Upper lobe of right lung (tissue), 1 donor: ENCODE results near the gene ACER3. TPM values are rescaled to one million over a fixed set of nuclear protein-coding genes. Genes with fewer than 3 reads are reported as not detected.
A peak's percentile ranks its signal among the peaks of the same experiment; 100 is the strongest.
"Not testable (repeated sequence)": the region's sequence is repeated elsewhere in the genome, so short reads cannot be mapped to it uniquely, and the experiment has no call there.

Experiments
- ATAC-seq: fragments of 200-7000 bp; cut with Tn5 transposase; one replicate; pipeline ENCODE4 v1.9.1; 2020; ENCODE audit warnings: mild to moderate bottlenecking, moderate library complexity
- DNase-seq: peaks from one replicate; pipeline ENCODE4 v3.0.0-alpha.2; 2020
- H3K27ac ChIP-seq: fragments of 200-600 bp; one replicate; pipeline ENCODE4 v1.8.0; 2022
- H3K27me3 ChIP-seq: fragments of 200-600 bp; one replicate; pipeline ENCODE4 v1.8.0; 2022; ENCODE audit warnings: mild to moderate bottlenecking
- H3K36me3 ChIP-seq: fragments of 200-600 bp; one replicate; pipeline ENCODE4 v1.8.0; 2022
- H3K4me1 ChIP-seq: fragments of 200-600 bp; one replicate; pipeline ENCODE4 v1.8.0; 2022
- H3K4me3 ChIP-seq: fragments of 200-600 bp; one replicate; pipeline ENCODE4 v1.8.0; 2022; ENCODE audit warnings: mild to moderate bottlenecking
- H3K9me3 ChIP-seq: fragments of 200-600 bp; one replicate; pipeline ENCODE4 v1.8.0; 2022
- intact Hi-C: fragments of 100-400 bp; cut with DNase I; formaldehyde crosslinking; loops from one replicate; pipeline ENCODE4 v1.11.0; 2022
- total RNA-seq: library from RNA; stranded (reverse); fragmentation: NEBNext Ultra II Directional; extraction: Animal tissue kit (Norgen Biotek cat#: 25700); gene quantifications from one replicate; pipeline ENCODE4 v1.2.1, GENCODE V29; 2021
- TF ChIP-seq, protein P1 (sequence below): fragments of 200-600 bp; IDR thresholded peaks from one replicate; pipeline ENCODE4 v1.8.0; 2022; ENCODE audit warnings: antibody characterized with exemption
- donor health status: DM: no; HTN: yes; CAD: no; lungs with severe emphysema.

Gene ACER3
- total RNA-seq, 1 donor from 2014 or later: 42.2 TPM

DNA sequence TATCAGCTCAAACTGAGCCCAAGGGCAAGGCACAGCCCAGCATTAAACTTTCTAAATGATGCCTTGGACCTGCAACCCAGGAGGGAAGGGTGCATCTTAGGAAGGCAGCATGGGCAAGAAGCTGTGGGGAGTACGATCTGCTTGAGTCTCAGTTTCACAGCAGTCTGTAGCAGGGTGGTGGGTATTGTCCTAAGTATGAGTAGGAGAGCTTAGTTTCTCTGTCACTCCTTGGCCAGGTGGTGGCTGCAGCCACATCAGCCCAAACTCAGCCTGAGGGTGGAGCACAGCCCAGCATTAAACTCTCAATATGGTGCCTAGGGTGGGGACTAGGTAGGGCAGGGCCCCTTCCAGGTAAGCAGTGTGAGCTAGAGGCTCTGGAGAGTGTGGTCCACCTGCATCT, 85.5 kb downstream of the ACER3 start:
- ATAC-seq: peak; percentile 29
- Histone ChIP-seq H3K4me1 (no peaks in the 10 kb centered on the region), H3K36me3 (no peaks in the 10 kb centered on the region), H3K27ac (no peak overlapping the region), H3K27me3 (no peaks in the 10 kb centered on the region), H3K9me3 (peaks cover 5% of the 10 kb centered on the region), H3K4me3 (no peak overlapping the region)
- TF ChIP-seq, protein P1, sequence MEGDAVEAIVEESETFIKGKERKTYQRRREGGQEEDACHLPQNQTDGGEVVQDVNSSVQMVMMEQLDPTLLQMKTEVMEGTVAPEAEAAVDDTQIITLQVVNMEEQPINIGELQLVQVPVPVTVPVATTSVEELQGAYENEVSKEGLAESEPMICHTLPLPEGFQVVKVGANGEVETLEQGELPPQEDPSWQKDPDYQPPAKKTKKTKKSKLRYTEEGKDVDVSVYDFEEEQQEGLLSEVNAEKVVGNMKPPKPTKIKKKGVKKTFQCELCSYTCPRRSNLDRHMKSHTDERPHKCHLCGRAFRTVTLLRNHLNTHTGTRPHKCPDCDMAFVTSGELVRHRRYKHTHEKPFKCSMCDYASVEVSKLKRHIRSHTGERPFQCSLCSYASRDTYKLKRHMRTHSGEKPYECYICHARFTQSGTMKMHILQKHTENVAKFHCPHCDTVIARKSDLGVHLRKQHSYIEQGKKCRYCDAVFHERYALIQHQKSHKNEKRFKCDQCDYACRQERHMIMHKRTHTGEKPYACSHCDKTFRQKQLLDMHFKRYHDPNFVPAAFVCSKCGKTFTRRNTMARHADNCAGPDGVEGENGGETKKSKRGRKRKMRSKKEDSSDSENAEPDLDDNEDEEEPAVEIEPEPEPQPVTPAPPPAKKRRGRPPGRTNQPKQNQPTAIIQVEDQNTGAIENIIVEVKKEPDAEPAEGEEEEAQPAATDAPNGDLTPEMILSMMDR: no peak
- intact Hi-C loops: no loop called here
- no peak for DNase-seq

GRCh38 chr11:76947190-76947589, 86.5 kb downstream of the ACER3 start:
- H3K9me3 ChIP-seq: peaks cover 5% of the 10 kb centered on the region
- intact Hi-C loops: no loop called here
- TF ChIP-seq, protein P1: no peak
- ATAC-seq (no peak), DNase-seq (no peak)
- no peaks in the 10 kb centered on the region for H3K4me1 ChIP-seq
- no peaks in the 10 kb centered on the region for H3K36me3 ChIP-seq
- H3K27me3 ChIP-seq: no peaks in the 10 kb centered on the region
- no peak overlapping the region for H3K4me3 ChIP-seq
- no peak overlapping the region for H3K27ac ChIP-seq

- Histone ChIP-seq H3K27me3 (no peaks in the 10 kb centered on the region), H3K4me3 (no peak overlapping the region), H3K4me1 (no peaks in the 10 kb centered on the region), H3K36me3 (no peaks in the 10 kb centered on the region), H3K9me3 (peaks cover 5% of the 10 kb centered on the region), H3K27ac (no peak overlapping the region)
- intact Hi-C loops: no loop called here
- DNase-seq (no peak), ATAC-seq (no peak)
- TF ChIP-seq, protein P1: no peak
Measured at GRCh38 chr11:76947800-76948199, 87.1 kb downstream of the ACER3 start.

- Histone ChIP-seq H3K9me3 (no peaks in the 10 kb centered on the region), H3K27ac (no peak overlapping the region), H3K27me3 (no peaks in the 10 kb centered on the region), H3K4me3 (no peak overlapping the region), H3K36me3 (peaks cover 15% of the 10 kb centered on the region), H3K4me1 (no peaks in the 10 kb centered on the region)
- no peak for ATAC-seq
- intact Hi-C loops: no loop called here
- TF ChIP-seq, protein P1: no peak
- DNase-seq: no peak
Measured at GRCh38 chr11:76955459-76956114, 94.9 kb downstream of the ACER3 start.

GRCh38 chr11:76962583-76963416, 102.1 kb downstream of the ACER3 start:
- DNase-seq (no peak), ATAC-seq (peak; percentile 48)
- TF ChIP-seq, protein P1: no peak

GRCh38 chr11:76963417-76964168, 102.9 kb downstream of the ACER3 start:
- DNase-seq, H3K27ac ChIP-seq, H3K27me3 ChIP-seq, intact Hi-C loops, ATAC-seq, H3K4me1 ChIP-seq, H3K4me3 ChIP-seq, H3K9me3 ChIP-seq: not testable (repeated sequence)
- H3K36me3 ChIP-seq: peaks cover 25% of the 10 kb centered on the region

More at GRCh38 chr11:76962583-76963416, 102.1 kb downstream of the ACER3 start:
- Histone ChIP-seq H3K4me3 (no peak overlapping the region), H3K27me3 (no peaks in the 10 kb centered on the region), H3K36me3 (peaks cover 25% of the 10 kb centered on the region), H3K27ac (no peak overlapping the region), H3K4me1 (no peaks in the 10 kb centered on the region), H3K9me3 (no peaks in the 10 kb centered on the region)
- intact Hi-C loops: no loop called here
